Measurements from ENCODE around the gene PDHX.

- TF ChIP-seq POLR2A (IDR thresholded peaks at IDR 0.05; ENCODE audit: low read depth, low read length) (no peak), RAD21 (IDR thresholded peaks at IDR 0.05; ENCODE audit: low read length) (no peak), CTCF (conservative IDR thresholded peaks at IDR 0.05; ENCODE audit: low read depth, low read length) (no peak), SMC3 (IDR thresholded peaks at IDR 0.05; ENCODE audit: low read depth, low read length) (no peak), MXI1 (IDR thresholded peaks at IDR 0.05; ENCODE audit: borderline replicate concordance, low read depth, low read length) (no peak), BHLHE40 (IDR thresholded peaks at IDR 0.05; ENCODE audit: low read depth, low read length) (no peak), RCOR1 (IDR thresholded peaks at IDR 0.05; ENCODE audit: insufficient replicate concordance, low read length) (no peak)
- TF ChIP-seq, protein P1, sequence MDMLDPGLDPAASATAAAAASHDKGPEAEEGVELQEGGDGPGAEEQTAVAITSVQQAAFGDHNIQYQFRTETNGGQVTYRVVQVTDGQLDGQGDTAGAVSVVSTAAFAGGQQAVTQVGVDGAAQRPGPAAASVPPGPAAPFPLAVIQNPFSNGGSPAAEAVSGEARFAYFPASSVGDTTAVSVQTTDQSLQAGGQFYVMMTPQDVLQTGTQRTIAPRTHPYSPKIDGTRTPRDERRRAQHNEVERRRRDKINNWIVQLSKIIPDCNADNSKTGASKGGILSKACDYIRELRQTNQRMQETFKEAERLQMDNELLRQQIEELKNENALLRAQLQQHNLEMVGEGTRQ (IDR thresholded peaks at IDR 0.05; ENCODE audit: low read depth, low read length): no peak
Observed at GRCh38 chr11:34910817-34911216, 5.6 kb upstream of the PDHX start.
